ENCODE measurements around the gene MRPL2. TPM values are rescaled to one million over a fixed set of nuclear protein-coding genes. Genes with fewer than 3 reads are reported as not detected.

MRPL2 gene
- total RNA-seq, 1 experiment from 2014 or later: 123 TPM

DNA sequence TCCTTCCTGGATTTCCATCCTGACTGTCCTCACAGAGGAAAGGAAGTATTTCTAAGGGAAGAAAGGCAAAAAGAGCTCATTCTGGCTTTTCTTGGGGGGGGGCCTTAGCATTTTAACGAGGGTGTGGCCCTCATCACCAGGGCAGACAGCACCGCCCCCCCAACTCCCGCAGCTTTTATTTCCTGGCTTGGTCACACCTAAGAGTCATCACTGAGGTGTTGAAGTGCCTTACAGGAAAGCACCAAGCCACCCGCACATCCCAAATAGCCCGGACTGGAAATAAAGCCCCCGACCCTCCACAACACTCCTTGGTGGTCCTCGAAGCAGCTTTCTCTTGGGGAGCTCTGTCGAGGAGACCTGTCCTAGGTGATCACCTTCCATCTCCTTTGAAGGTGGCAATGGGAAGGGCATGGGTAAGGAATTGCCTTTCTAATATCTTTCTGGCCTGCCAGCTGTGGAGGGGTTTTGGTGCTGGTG lies 18.1 kb upstream of the MRPL2 start:
- Histone ChIP-seq H3K79me2 (ENCODE audit: insufficient read depth, low read length) (peaks cover 56% of the 10 kb centered on the region), H3K9me2 (ENCODE audit: insufficient read depth) (no peaks in the 10 kb centered on the region), H3K9me3 (ENCODE audit: control insufficient read depth in 1 of 2, insufficient read depth in 1 of 2, low read depth in 1 of 2, low read length in 2 of 2) (no peaks in the 10 kb centered on the region), H3K4me2 (ENCODE audit: low read length) (peak overlapping the region; percentile 82), H4K20me1 (ENCODE audit: insufficient read depth) (no peaks in the 10 kb centered on the region), H3K4me1 (ENCODE audit: control insufficient read depth in 1 of 2, insufficient read depth in 2 of 2, low read length in 2 of 2) (peaks cover 21 to 27% of the 10 kb centered on the region in 2 experiments), H3K4me3 (replicated peaks in 1 of 2; ENCODE audit: low read depth in 1 of 2, low read length in 2 of 2) (peak overlapping the region; percentile 89 to 98), H2AFZ (ENCODE audit: low read depth, low read length, poor library complexity, severe bottlenecking) (no peak overlapping the region), H3K27me3 (ENCODE audit: insufficient read depth, low read length) (no peaks in the 10 kb centered on the region), H3K27ac (ENCODE audit: low read depth, low read length) (peak overlapping the region; percentile 86), H3K9ac (ENCODE audit: low read length) (peak overlapping the region; percentile 95), H3K36me3 (ENCODE audit: control insufficient read depth in 1 of 2, insufficient read depth in 2 of 2, low read length in 2 of 2) (peaks cover 0 to 2% of the 10 kb centered on the region in 2 experiments; a peak in 2 of 4 replicates)
- POLR2A ChIA-PET: interaction anchor here (1.8 to 2.0 kb wide), 2 partner anchors 13 to 23 kb away, joined by 5 to 8 read pairs; partner anchors contain the start of gene CUL7
- BruUV-seq (replicated peaks): no TSS peak
- peak; percentile 32 for ATAC-seq
- no peak for TF ChIP-seq EZH2 (IDR thresholded peaks at IDR 0.05)
- TF ChIP-seq, protein P1, sequence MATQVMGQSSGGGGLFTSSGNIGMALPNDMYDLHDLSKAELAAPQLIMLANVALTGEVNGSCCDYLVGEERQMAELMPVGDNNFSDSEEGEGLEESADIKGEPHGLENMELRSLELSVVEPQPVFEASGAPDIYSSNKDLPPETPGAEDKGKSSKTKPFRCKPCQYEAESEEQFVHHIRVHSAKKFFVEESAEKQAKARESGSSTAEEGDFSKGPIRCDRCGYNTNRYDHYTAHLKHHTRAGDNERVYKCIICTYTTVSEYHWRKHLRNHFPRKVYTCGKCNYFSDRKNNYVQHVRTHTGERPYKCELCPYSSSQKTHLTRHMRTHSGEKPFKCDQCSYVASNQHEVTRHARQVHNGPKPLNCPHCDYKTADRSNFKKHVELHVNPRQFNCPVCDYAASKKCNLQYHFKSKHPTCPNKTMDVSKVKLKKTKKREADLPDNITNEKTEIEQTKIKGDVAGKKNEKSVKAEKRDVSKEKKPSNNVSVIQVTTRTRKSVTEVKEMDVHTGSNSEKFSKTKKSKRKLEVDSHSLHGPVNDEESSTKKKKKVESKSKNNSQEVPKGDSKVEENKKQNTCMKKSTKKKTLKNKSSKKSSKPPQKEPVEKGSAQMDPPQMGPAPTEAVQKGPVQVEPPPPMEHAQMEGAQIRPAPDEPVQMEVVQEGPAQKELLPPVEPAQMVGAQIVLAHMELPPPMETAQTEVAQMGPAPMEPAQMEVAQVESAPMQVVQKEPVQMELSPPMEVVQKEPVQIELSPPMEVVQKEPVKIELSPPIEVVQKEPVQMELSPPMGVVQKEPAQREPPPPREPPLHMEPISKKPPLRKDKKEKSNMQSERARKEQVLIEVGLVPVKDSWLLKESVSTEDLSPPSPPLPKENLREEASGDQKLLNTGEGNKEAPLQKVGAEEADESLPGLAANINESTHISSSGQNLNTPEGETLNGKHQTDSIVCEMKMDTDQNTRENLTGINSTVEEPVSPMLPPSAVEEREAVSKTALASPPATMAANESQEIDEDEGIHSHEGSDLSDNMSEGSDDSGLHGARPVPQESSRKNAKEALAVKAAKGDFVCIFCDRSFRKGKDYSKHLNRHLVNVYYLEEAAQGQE (IDR thresholded peaks at IDR 0.05; ENCODE audit: low read depth): no peak
- TF ChIP-seq FOSL1 (IDR thresholded peaks at IDR 0.05; ENCODE audit: low read depth): no peak
- peak; percentile 36; the same call in 1 of the 2 replicates for TF ChIP-seq JUND (IDR thresholded peaks at IDR 0.05)
- intact Hi-C loops (cut with micrococcal nuclease): loop anchor here (5.0 kb wide), 1 partner anchor 45 kb away; no protein-coding TSS in a partner anchor
- CTCF ChIA-PET: interaction anchor here (1.6 to 3.0 kb wide), 2 partner anchors 18 to 66 kb away, joined by 5 to 10 read pairs; partner anchors contain the start of genes KLC4 and MRPL2
- DNase-seq (ENCODE audit: low read depth, low spot score): no peak
- RAD21 ChIA-PET (ENCODE audit: low non-redundant PET in 1 of 2, low total read pairs in 2 of 2, uncharacterized antibody in 2 of 2, unreplicated experiment in 2 of 2): interaction anchor here in 1 of 2 experiments (1.0 kb wide), 1 partner anchor 24 kb away, joined by 3 read pairs; the partner anchor contains the start of gene CUL7

Data from HCT116 (cell line).